Memory B cell (primary cell): Measurements from ENCODE around the gene HOOK1.
"Not testable (repeated sequence)": the region's sequence is repeated elsewhere in the genome, so short reads cannot be mapped to it uniquely, and the experiment has no call there.

Experiments used
- ATAC-seq: fragments of 150-1000 bp; cut with Tn5 transposase; 2 replicates; pipeline ENCODE4 v1.10.0; 2021; ENCODE audit warnings: low read depth, mild to moderate bottlenecking, moderate library complexity
- DNase-seq, 2 donors: peaks; one replicate each; pipeline ENCODE4 v3.0.0; 2022; ENCODE audit warnings: low spot score in 2 of 2
- H3K27ac Mint-ChIP-seq: one replicate; pipeline ENCODE4 v1.8.0; 2022; ENCODE audit warnings: mild to moderate bottlenecking, moderate library complexity, mixed read lengths
- H3K27me3 Mint-ChIP-seq: one replicate; pipeline ENCODE4 v1.8.0; 2022; ENCODE audit warnings: mixed read lengths
- H3K36me3 Mint-ChIP-seq: one replicate; pipeline ENCODE4 v1.8.0; 2022; ENCODE audit warnings: mild to moderate bottlenecking, mixed read lengths
- H3K4me1 Mint-ChIP-seq: one replicate; pipeline ENCODE4 v1.8.0; 2022; ENCODE audit warnings: mixed read lengths
- H3K4me3 Mint-ChIP-seq: one replicate; pipeline ENCODE4 v1.8.0; 2022; ENCODE audit warnings: mild to moderate bottlenecking, moderate library complexity, mixed read lengths
- H3K9me3 Mint-ChIP-seq: one replicate; pipeline ENCODE4 v1.8.0; 2022; ENCODE audit warnings: mixed read lengths

Gene HOOK1

GRCh38 chr1:59846209-59846894 lies 31.6 kb downstream of the HOOK1 start:
- no peak overlapping the region for H3K27ac Mint-ChIP-seq
- ATAC-seq: no peak
- H3K9me3 Mint-ChIP-seq: peaks cover 1% of the 10 kb centered on the region
- DNase-seq: no peak
- no peak overlapping the region for H3K4me3 Mint-ChIP-seq
- no peaks in the 10 kb centered on the region for H3K27me3 Mint-ChIP-seq
- H3K4me1 Mint-ChIP-seq: no peaks in the 10 kb centered on the region
- H3K36me3 Mint-ChIP-seq: peaks cover 26% of the 10 kb centered on the region

- Mint-ChIP-seq H3K36me3 (peaks cover 26% of the 10 kb centered on the region), H3K4me1 (no peaks in the 10 kb centered on the region), H3K9me3 (peaks cover 1% of the 10 kb centered on the region), H3K27me3 (no peaks in the 10 kb centered on the region), H3K4me3 (no peak overlapping the region), H3K27ac (no peak overlapping the region)
- no peak for ATAC-seq
- no peak for DNase-seq
Observed at GRCh38 chr1:59846895-59847282, 32.1 kb downstream of the HOOK1 start.

GRCh38 chr1:59852117-59852516 lies 37.4 kb downstream of the HOOK1 start:
- Mint-ChIP-seq H3K4me1 (no peaks in the 10 kb centered on the region), H3K27ac (no peak overlapping the region)
- DNase-seq: no peak

GRCh38 chr1:59855297-59855696 lies 40.5 kb downstream of the HOOK1 start:
- not testable (repeated sequence) for H3K4me3 Mint-ChIP-seq, H3K27ac Mint-ChIP-seq, H3K4me1 Mint-ChIP-seq, H3K27me3 Mint-ChIP-seq, ATAC-seq, DNase-seq, H3K9me3 Mint-ChIP-seq
- peaks cover 14% of the 10 kb centered on the region for H3K36me3 Mint-ChIP-seq

More at GRCh38 chr1:59852117-59852516, 37.4 kb downstream of the HOOK1 start:
- no peak for ATAC-seq
- Mint-ChIP-seq H3K27me3 (no peaks in the 10 kb centered on the region), H3K9me3 (peaks cover 3% of the 10 kb centered on the region), H3K36me3 (peaks cover 21% of the 10 kb centered on the region), H3K4me3 (no peak overlapping the region)

GRCh38 chr1:59856725-59857338 lies 42.1 kb downstream of the HOOK1 start:
- H3K27ac Mint-ChIP-seq: no peak overlapping the region
- H3K4me1 Mint-ChIP-seq: no peaks in the 10 kb centered on the region
- ATAC-seq (no peak), DNase-seq (no peak)
- H3K9me3 Mint-ChIP-seq: peaks cover 3% of the 10 kb centered on the region
- peaks cover 2% of the 10 kb centered on the region for H3K27me3 Mint-ChIP-seq
- no peak overlapping the region for H3K4me3 Mint-ChIP-seq
- H3K36me3 Mint-ChIP-seq: peaks cover 17% of the 10 kb centered on the region

GRCh38 chr1:59857679-59858354 lies 43.1 kb downstream of the HOOK1 start:
- no peak for DNase-seq
- no peak for ATAC-seq
- H3K4me1 Mint-ChIP-seq: no peaks in the 10 kb centered on the region
- peaks cover 3% of the 10 kb centered on the region for H3K9me3 Mint-ChIP-seq
- no peak overlapping the region for H3K4me3 Mint-ChIP-seq
- peaks cover 2% of the 10 kb centered on the region for H3K27me3 Mint-ChIP-seq
- H3K27ac Mint-ChIP-seq: no peak overlapping the region
- peaks cover 17% of the 10 kb centered on the region for H3K36me3 Mint-ChIP-seq

- no peak overlapping the region for H3K4me3 Mint-ChIP-seq
- no peak for ATAC-seq
- no peak for DNase-seq
- H3K9me3 Mint-ChIP-seq: no peaks in the 10 kb centered on the region
- H3K27ac Mint-ChIP-seq: no peak overlapping the region
- no peaks in the 10 kb centered on the region for H3K4me1 Mint-ChIP-seq
- H3K27me3 Mint-ChIP-seq: no peaks in the 10 kb centered on the region
- peaks cover 19% of the 10 kb centered on the region for H3K36me3 Mint-ChIP-seq
Observed at GRCh38 chr1:59866462-59866861, 51.7 kb downstream of the HOOK1 start.

- Mint-ChIP-seq H3K4me3 (no peak overlapping the region), H3K36me3 (peaks cover 14% of the 10 kb centered on the region), H3K9me3 (no peaks in the 10 kb centered on the region), H3K27ac (no peak overlapping the region), H3K27me3 (no peaks in the 10 kb centered on the region), H3K4me1 (no peaks in the 10 kb centered on the region)
- DNase-seq (no peak), ATAC-seq (no peak)
Observed at GRCh38 chr1:59871746-59872145, 57.0 kb downstream of the HOOK1 start.

GRCh38 chr1:59877108-59877682 lies 62.4 kb downstream of the HOOK1 start:
- DNase-seq: no peak
- Mint-ChIP-seq H3K27ac (no peak overlapping the region), H3K27me3 (no peaks in the 10 kb centered on the region), H3K4me3 (no peak overlapping the region), H3K36me3 (peaks cover 6% of the 10 kb centered on the region), H3K4me1 (no peaks in the 10 kb centered on the region), H3K9me3 (peaks cover 4% of the 10 kb centered on the region)
- no peak for ATAC-seq

GRCh38 chr1:59878370-59878769 lies 63.6 kb downstream of the HOOK1 start:
- Mint-ChIP-seq H3K27me3 (peaks cover 3% of the 10 kb centered on the region), H3K4me3 (no peak overlapping the region), H3K36me3 (peaks cover 6% of the 10 kb centered on the region), H3K27ac (no peak overlapping the region), H3K9me3 (peaks cover 4% of the 10 kb centered on the region), H3K4me1 (no peaks in the 10 kb centered on the region)
- DNase-seq (no peak), ATAC-seq (no peak)

GRCh38 chr1:59879574-59879973 lies 64.8 kb downstream of the HOOK1 start:
- Mint-ChIP-seq H3K27ac (no peak overlapping the region), H3K36me3 (peaks cover 4% of the 10 kb centered on the region), H3K27me3 (peaks cover 3% of the 10 kb centered on the region), H3K4me3 (no peak overlapping the region), H3K4me1 (no peaks in the 10 kb centered on the region), H3K9me3 (peaks cover 4% of the 10 kb centered on the region)
- DNase-seq (no peak), ATAC-seq (no peak)

- no peak for DNase-seq
- no peak for ATAC-seq
- Mint-ChIP-seq H3K27ac (no peak overlapping the region), H3K36me3 (peaks cover 4% of the 10 kb centered on the region), H3K4me3 (no peak overlapping the region), H3K9me3 (peaks cover 4% of the 10 kb centered on the region), H3K4me1 (no peaks in the 10 kb centered on the region), H3K27me3 (peaks cover 3% of the 10 kb centered on the region)
Observed at GRCh38 chr1:59879996-59880505, 65.3 kb downstream of the HOOK1 start.

GRCh38 chr1:59880735-59881134 lies 66.0 kb downstream of the HOOK1 start:
- peaks cover 4% of the 10 kb centered on the region for H3K36me3 Mint-ChIP-seq
- no peak for DNase-seq
- no peaks in the 10 kb centered on the region for H3K4me1 Mint-ChIP-seq
- peaks cover 3% of the 10 kb centered on the region for H3K27me3 Mint-ChIP-seq
- no peak overlapping the region for H3K4me3 Mint-ChIP-seq
- H3K9me3 Mint-ChIP-seq: peaks cover 4% of the 10 kb centered on the region
- no peak for ATAC-seq
- no peak overlapping the region for H3K27ac Mint-ChIP-seq

- Mint-ChIP-seq H3K9me3 (peaks cover 6% of the 10 kb centered on the region), H3K4me3 (no peak overlapping the region), H3K36me3 (no peaks in the 10 kb centered on the region), H3K4me1 (no peaks in the 10 kb centered on the region), H3K27me3 (peaks cover 8% of the 10 kb centered on the region), H3K27ac (no peak overlapping the region)
- ATAC-seq (no peak), DNase-seq (no peak)
Observed at GRCh38 chr1:59885160-59885832, 70.5 kb downstream of the HOOK1 start.
